Mesenchymal stem cell (in vitro differentiated cells and primary cell): ENCODE results near the gene BMX.

Experiments used
- DNase-seq: peaks from one replicate; pipeline ENCODE4 v3.0.0-alpha.2; 2013
- H2AFZ ChIP-seq: one replicate; pipeline ENCODE4 v1.6.1; 2013; ENCODE audit warnings: low read depth, mild to moderate bottlenecking, control low read depth, inconsistent platforms, low read length, moderate library complexity
- H2AK5ac ChIP-seq: 2 replicates; pipeline ENCODE4 v1.6.1; 2013; ENCODE audit warnings: low read length, moderate library complexity, mild to moderate bottlenecking, inconsistent platforms; ENCODE audit not compliant: severe bottlenecking
- H2BK120ac ChIP-seq: one replicate; pipeline ENCODE4 v1.6.1; 2013; ENCODE audit warnings: low read depth, mild to moderate bottlenecking, inconsistent platforms, low read length, moderate library complexity
- H2BK12ac ChIP-seq, 2 experiments: one replicate each; pipeline ENCODE4 v1.6.1; 2013; ENCODE audit warnings: inconsistent platforms in 2 of 2, low read length in 2 of 2, mild to moderate bottlenecking in 2 of 2, moderate library complexity in 2 of 2, control low read depth in 1 of 2
- H2BK15ac ChIP-seq: one replicate; pipeline ENCODE4 v1.6.1; 2013; ENCODE audit warnings: mild to moderate bottlenecking, low read depth, inconsistent platforms; ENCODE audit not compliant: poor library complexity, severe bottlenecking
- H2BK5ac ChIP-seq: 2 replicates; pipeline ENCODE4 v1.6.1; 2013; ENCODE audit warnings: low read depth, mild to moderate bottlenecking, low read length, control low read depth, inconsistent platforms; ENCODE audit not compliant: poor library complexity, severe bottlenecking
- H3K14ac ChIP-seq, 2 experiments: one replicate each; pipeline ENCODE4 v1.6.1; 2013; ENCODE audit warnings: inconsistent platforms in 2 of 2, low read length in 2 of 2, control low read depth in 1 of 2, mild to moderate bottlenecking in 1 of 2, moderate library complexity in 1 of 2
- H3K18ac ChIP-seq, 2 experiments: one replicate each; pipeline ENCODE4 v1.6.1; 2013; ENCODE audit warnings: inconsistent platforms in 2 of 2, low read length in 2 of 2, control low read depth in 1 of 2, low read depth in 1 of 2, mild to moderate bottlenecking in 1 of 2
- H3K23ac ChIP-seq, 2 experiments: one replicate each; pipeline ENCODE4 v1.6.1; 2013; ENCODE audit warnings: inconsistent platforms in 2 of 2, low read length in 2 of 2, mild to moderate bottlenecking in 2 of 2, moderate library complexity in 2 of 2, control low read depth in 1 of 2
- H3K27ac ChIP-seq: 2 replicates; pipeline ENCODE4 v1.5.1; 2013; ENCODE audit warnings: mild to moderate bottlenecking, moderate library complexity, low read length, control low read depth, inconsistent platforms; ENCODE audit not compliant: poor library complexity, severe bottlenecking
- H3K27me3 ChIP-seq, 2 experiments: 2 replicates each; pipeline versions ENCODE4 v1.6.1 to v1.7.0; 2013; ENCODE audit warnings: low read length in 2 of 2, mild to moderate bottlenecking in 2 of 2, moderate library complexity in 2 of 2, control low read depth in 1 of 2, inconsistent platforms in 1 of 2; ENCODE audit not compliant: control insufficient read depth in 1 of 2, insufficient read depth in 1 of 2
- H3K36me3 ChIP-seq, 2 experiments: 2 replicates each; pipeline versions ENCODE4 v1.6.1 to v1.7.0; 2013; ENCODE audit warnings: low read length in 2 of 2, control low read depth in 1 of 2, inconsistent platforms in 1 of 2, low read depth in 1 of 2, mild to moderate bottlenecking in 1 of 2; ENCODE audit not compliant: insufficient read depth in 2 of 2, control insufficient read depth in 1 of 2
- H3K4ac ChIP-seq, 2 experiments: one replicate each; pipeline ENCODE4 v1.6.1; 2013; ENCODE audit warnings: inconsistent platforms in 2 of 2, low read length in 2 of 2, mild to moderate bottlenecking in 2 of 2, moderate library complexity in 2 of 2, control low read depth in 1 of 2, low read depth in 1 of 2
- H3K4me1 ChIP-seq: 2 replicates; pipeline ENCODE4 v1.6.1; 2013; ENCODE audit warnings: low read depth, low read length, control low read depth; ENCODE audit not compliant: control insufficient read depth, insufficient read depth
- H3K4me2 ChIP-seq: 2 replicates; pipeline ENCODE4 v1.6.1; 2013; ENCODE audit warnings: low read length, mild to moderate bottlenecking, inconsistent platforms; ENCODE audit not compliant: poor library complexity, severe bottlenecking
- H3K4me3 ChIP-seq, 2 experiments: 2 replicates each; pipeline versions ENCODE4 v1.5.1 to v1.7.0; 2013; ENCODE audit warnings: low read length in 2 of 2, mild to moderate bottlenecking in 2 of 2, control low read depth in 1 of 2, low read depth in 1 of 2; ENCODE audit not compliant: insufficient read depth in 1 of 2
- H3K79me1 ChIP-seq: replicated peaks from 2 replicates; pipeline ENCODE4 v1.6.1; 2013; ENCODE audit warnings: mild to moderate bottlenecking, control low read depth, low read length, inconsistent platforms; ENCODE audit not compliant: poor library complexity, severe bottlenecking
- H3K9ac ChIP-seq: 2 replicates; pipeline ENCODE4 v1.7.0; 2013; ENCODE audit warnings: mild to moderate bottlenecking, low read length, moderate library complexity
- H3K9me3 ChIP-seq: 2 replicates; pipeline ENCODE4 v1.7.0; 2013; ENCODE audit warnings: mild to moderate bottlenecking, low read length; ENCODE audit not compliant: control insufficient read depth
- H4K8ac ChIP-seq: one replicate; pipeline ENCODE4 v1.6.1; 2013; ENCODE audit warnings: inconsistent platforms, mild to moderate bottlenecking, low read length, moderate library complexity
- H4K91ac ChIP-seq: one replicate; pipeline ENCODE4 v1.6.1; 2013; ENCODE audit warnings: mild to moderate bottlenecking, low read length, inconsistent platforms
- WGBS: methylation state at CpG from one replicate; pipeline ENCODE4 v1.1.7; 2013; ENCODE audit warnings: mixed read lengths; 5-methylcytosine and 5-hydroxymethylcytosine counted together

The BMX gene

GRCh38 chrX:15483891-15484290 lies 16.7 kb upstream of the BMX start:
- H2BK120ac ChIP-seq = no peak overlapping the region
- H3K9ac ChIP-seq = no peak overlapping the region
- no peak overlapping the region for H3K18ac ChIP-seq
- H2AK5ac ChIP-seq = no peak overlapping the region
- DNase-seq = no peak
- no peak overlapping the region for H3K4ac ChIP-seq
- H3K79me1 ChIP-seq = no peaks in the 10 kb centered on the region
- H4K91ac ChIP-seq = no peak overlapping the region
- H3K36me3 ChIP-seq = no peaks in the 10 kb centered on the region
- H3K23ac ChIP-seq = no peak overlapping the region
- H3K4me3 ChIP-seq = no peak overlapping the region
- H3K27me3 ChIP-seq = no peaks in the 10 kb centered on the region
- H2AFZ ChIP-seq = no peak overlapping the region
- H2BK15ac ChIP-seq = no peak overlapping the region
- H3K14ac ChIP-seq = no peak overlapping the region
- no peak overlapping the region for H2BK12ac ChIP-seq
- H4K8ac ChIP-seq = no peak overlapping the region
- H2BK5ac ChIP-seq = no peak overlapping the region
- 100% methylated on average over 1 of the region's 2 CpGs for WGBS
- H3K9me3 ChIP-seq = no peaks in the 10 kb centered on the region
- no peak overlapping the region for H3K4me2 ChIP-seq
- no peaks in the 10 kb centered on the region for H3K4me1 ChIP-seq
- H3K27ac ChIP-seq = no peak overlapping the region

DNA sequence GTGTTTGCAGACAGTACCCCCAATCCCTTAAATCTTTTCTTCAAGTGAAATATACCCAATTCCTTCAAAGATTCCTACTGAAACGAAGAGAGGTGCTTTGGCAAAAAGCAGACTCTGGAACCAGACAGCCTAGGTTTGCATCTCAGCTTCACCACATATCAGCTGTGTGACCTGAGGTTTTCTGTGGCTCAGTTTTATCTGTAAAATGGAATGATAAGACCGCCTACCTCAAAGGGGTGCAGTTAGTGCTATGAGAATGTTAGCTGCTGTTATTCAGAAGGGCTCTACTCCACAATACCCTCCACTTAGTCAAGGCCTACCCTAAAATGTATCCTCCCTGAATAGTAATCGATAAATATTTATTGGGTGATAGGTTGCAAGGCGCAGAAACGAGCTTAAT lies 8.1 kb upstream of the BMX start:
- Histone ChIP-seq H3K14ac (no peak overlapping the region), H3K4me2 (peak overlapping the region; percentile 80), H2AFZ (no peak overlapping the region), H3K27me3 (peaks cover 0 to 10% of the 10 kb centered on the region in 2 experiments), H3K4me3 (peak overlapping the region in 1 of 2 experiments; percentile 79), H2BK5ac (no peak overlapping the region), H3K18ac (peak overlapping the region in 1 of 2 experiments; percentile 12), H2BK12ac (no peak overlapping the region), H3K27ac (no peak overlapping the region), H3K4me1 (no peaks in the 10 kb centered on the region), H2AK5ac (no peak overlapping the region), H3K9me3 (no peaks in the 10 kb centered on the region), H3K36me3 (no peaks in the 10 kb centered on the region), H2BK15ac (no peak overlapping the region), H3K79me1 (no peaks in the 10 kb centered on the region), H4K8ac (no peak overlapping the region), H3K4ac (peak overlapping the region in 1 of 2 experiments; percentile 15), H4K91ac (no peak overlapping the region), H3K9ac (peak overlapping the region; percentile 84), H2BK120ac (no peak overlapping the region), H3K23ac (no peak overlapping the region)
- no peak for DNase-seq
- WGBS = no CpG with 5 or more reads among the region's 5 CpGs

- 10% methylated on average over 35 of the region's 47 CpGs for WGBS
- no peaks in the 10 kb centered on the region for H3K4me1 ChIP-seq
These were observed 7.3 kb upstream of the BMX start, which contains the start of gene PIR for GRCh38 chrX:15493118-15493962. Gene PIR (minus strand): TSS chrX:15493333. CDS start chrX:15491257, 2,076 bp downstream.

DNA sequence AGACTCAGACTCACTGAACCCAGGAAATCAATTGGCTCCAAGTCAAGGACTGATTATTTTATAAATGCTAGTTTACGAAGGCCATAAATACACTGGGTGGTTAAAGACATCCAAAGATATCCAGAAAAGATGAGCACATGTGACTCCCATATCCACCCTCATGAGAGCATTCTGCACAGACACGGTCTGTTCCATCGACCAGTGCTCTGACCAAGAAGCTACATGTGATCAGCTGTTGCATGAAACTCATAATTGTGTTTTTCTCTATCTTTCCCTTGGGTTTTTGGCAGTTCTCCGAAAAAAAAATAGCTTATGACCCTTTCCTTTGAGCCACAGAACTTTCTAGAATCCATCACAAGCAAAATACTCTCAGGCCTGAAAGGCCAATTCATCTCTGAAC lies 4.8 kb upstream of the BMX start:
- 91% methylated on average over 4 of the region's 4 CpGs for WGBS
- Histone ChIP-seq H3K23ac (no peak overlapping the region), H3K4ac (no peak overlapping the region), H3K9me3 (no peaks in the 10 kb centered on the region), H3K18ac (no peak overlapping the region), H3K14ac (no peak overlapping the region), H2BK120ac (no peak overlapping the region), H3K79me1 (no peaks in the 10 kb centered on the region), H3K27me3 (peaks cover 0 to 18% of the 10 kb centered on the region in 2 experiments), H3K4me2 (no peak overlapping the region), H2AFZ (no peak overlapping the region), H3K4me3 (no peak overlapping the region), H3K27ac (no peak overlapping the region), H2BK12ac (no peak overlapping the region), H3K4me1 (no peaks in the 10 kb centered on the region), H4K8ac (no peak overlapping the region), H2AK5ac (no peak overlapping the region), H4K91ac (no peak overlapping the region), H3K9ac (no peak overlapping the region), H2BK15ac (no peak overlapping the region), H2BK5ac (no peak overlapping the region), H3K36me3 (no peaks in the 10 kb centered on the region)
- no peak for DNase-seq

More at GRCh38 chrX:15493118-15493962, 7.3 kb upstream of the BMX start, which contains the start of gene PIR:
- no peaks in the 10 kb centered on the region for H3K79me1 ChIP-seq
- H2BK15ac ChIP-seq = no peak within 1 kb of the TSS
- no peak within 1 kb of the TSS for H2BK120ac ChIP-seq
- H4K91ac ChIP-seq = no peak within 1 kb of the TSS
- peak within 1 kb of the TSS; percentile 63 for H2AFZ ChIP-seq
- H2AK5ac ChIP-seq = no peak within 1 kb of the TSS
- no peak within 1 kb of the TSS for H3K23ac ChIP-seq
- peak; percentile 87 for DNase-seq
- H3K27me3 ChIP-seq = peaks cover 0 to 13% of the 10 kb centered on the region in 2 experiments
- no peaks in the 10 kb centered on the region for H3K36me3 ChIP-seq
- H3K9me3 ChIP-seq = no peaks in the 10 kb centered on the region
- H3K4me2 ChIP-seq = peak within 1 kb of the TSS; percentile 80
- peak within 1 kb of the TSS in 1 of 2 experiments; percentile 15 for H3K4ac ChIP-seq
- H2BK5ac ChIP-seq = no peak within 1 kb of the TSS
- no peak within 1 kb of the TSS for H3K14ac ChIP-seq
- H2BK12ac ChIP-seq = peak within 1 kb of the TSS in 1 of 2 experiments; percentile 42
- peak within 1 kb of the TSS; percentile 84 for H3K9ac ChIP-seq
- H3K4me3 ChIP-seq = peak within 1 kb of the TSS; percentile 55 to 79
- peak within 1 kb of the TSS; percentile 60 for H4K8ac ChIP-seq
- H3K18ac ChIP-seq = peak within 1 kb of the TSS; percentile 28
- no peak within 1 kb of the TSS for H3K27ac ChIP-seq
